HepG2 (cell line): ENCODE measurements around the gene SFTA2. TPM values are rescaled to one million over a fixed set of nuclear protein-coding genes. Genes with fewer than 3 reads are reported as not detected.
A peak's percentile ranks its signal among the peaks of the same experiment; 100 is the strongest.

Source experiments
- CC2D1A ChIP-seq: sonication (generic); formaldehyde crosslinking; IDR thresholded peaks from 2 replicates; pipeline ENCODE4 v1.8.1; 2023; ENCODE audit warnings: mild to moderate bottlenecking, missing genetic modification reagents
- CCDC6 ChIP-seq: sonication (generic); formaldehyde crosslinking; IDR thresholded peaks from 2 replicates; pipeline ENCODE4 v1.8.1; 2022; ENCODE audit warnings: mild to moderate bottlenecking, missing genetic modification reagents, moderate library complexity
- CEBPG ChIP-seq: IDR thresholded peaks from 2 replicates; pipeline ENCODE4 v1.6.1; 2016
- FIP1L1 ChIP-seq: fragments of 200-400 bp; formaldehyde crosslinking; IDR thresholded peaks from 2 replicates; pipeline ENCODE4 v1.6.1; 2018; ENCODE audit warnings: low read depth, mild to moderate bottlenecking, low read length, moderate library complexity, borderline replicate concordance; ENCODE audit not compliant: insufficient read depth
- GPN1 ChIP-seq: sonication (generic); formaldehyde crosslinking; IDR thresholded peaks from 2 replicates; pipeline ENCODE4 v1.5.1; 2020; ENCODE audit warnings: missing genetic modification reagents, borderline replicate concordance
- HNF1A ChIP-seq, 2 experiments: sonication (generic) in 1 of 2; formaldehyde crosslinking in 1 of 2; IDR thresholded peaks; 2 replicates each; pipeline versions ENCODE4 v1.4.0 to v1.6.1; 2016 to 2020; ENCODE audit warnings: borderline replicate concordance in 1 of 2, low read depth in 1 of 2, mild to moderate bottlenecking in 1 of 2, missing genetic modification reagents in 1 of 2
- SAP130 ChIP-seq: IDR thresholded peaks from 2 replicates; pipeline ENCODE4 v1.6.1; 2016; ENCODE audit warnings: low read depth
- TCF12 ChIP-seq, 2 experiments: fragments of 450-650 bp in 1 of 2; sonication (generic) in 1 of 2; formaldehyde crosslinking in 1 of 2; IDR thresholded peaks; 2 replicates each; pipeline versions ENCODE4 v1.6.1 to v1.8.0; 2017 to 2022; ENCODE audit warnings: antibody characterized with exemption in 1 of 2, mild to moderate bottlenecking in 1 of 2, missing genetic modification reagents in 1 of 2, moderate library complexity in 1 of 2
- TP53 ChIP-seq: sonication (generic); formaldehyde crosslinking; conservative IDR thresholded peaks from 2 replicates; pipeline ENCODE4 v1.4.0; 2020; ENCODE audit warnings: missing genetic modification reagents
- ZKSCAN5 ChIP-seq: sonication (generic); formaldehyde crosslinking; IDR thresholded peaks from 2 replicates; pipeline ENCODE4 v1.5.1; 2020; ENCODE audit warnings: mild to moderate bottlenecking, missing genetic modification reagents
- ZSCAN29 ChIP-seq: sonication (generic); formaldehyde crosslinking; conservative IDR thresholded peaks from 2 replicates; pipeline ENCODE4 v1.4.0; 2020; ENCODE audit warnings: mild to moderate bottlenecking, missing genetic modification reagents
- polyA plus RNA-seq, 8 experiments: library from polyadenylated mRNA; depleted of rRNA in 3 of 8; stranded (reverse) in 7 of 8; unstranded in 1 of 8; fragments of >200 nt; fragmentation: Illumina TruSeq in 4 of 8; extraction: Trizol in 4 of 8; gene quantifications; 2 replicates each; pipeline versions ENCODE4 v1.2.1 to v1.2.3, GENCODE V29; 2011 to 2016; ENCODE audit warnings: low read depth in 4 of 8, missing spikeins in 1 of 8, mixed read lengths in 1 of 8; ENCODE audit not compliant: insufficient read depth in 1 of 8
- total RNA-seq, 5 experiments: library from RNA; depleted of rRNA; stranded (reverse); fragments of >200 nt; fragmentation: Illumina TruSeq; extraction: Trizol; gene quantifications; 2 replicates each; pipeline ENCODE4 v1.2.3, GENCODE V29; 2016; ENCODE audit warnings: low read depth in 1 of 5
- TF ChIP-seq, protein P1 (sequence below): sonication (generic); formaldehyde crosslinking; IDR thresholded peaks from 2 replicates; pipeline ENCODE4 v1.5.0; 2020; ENCODE audit warnings: mild to moderate bottlenecking, missing genetic modification reagents, borderline replicate concordance
- TF ChIP-seq, protein P2 (sequence below): sonication (generic); formaldehyde crosslinking; conservative IDR thresholded peaks from 2 replicates; pipeline ENCODE4 v1.8.1; 2023; ENCODE audit warnings: missing genetic modification reagents

The SFTA2 gene
- total and polyA plus RNA-seq, 2 of the 13 experiments (the other 11 are each of a cell fraction or from before 2014, with no cell fraction given): not detected

GRCh38 chr6:30907758-30908591 is 24.0 kb downstream of the SFTA2 start, which contains the start of gene GTF2H4 (continued):
- TF ChIP-seq, protein P1, sequence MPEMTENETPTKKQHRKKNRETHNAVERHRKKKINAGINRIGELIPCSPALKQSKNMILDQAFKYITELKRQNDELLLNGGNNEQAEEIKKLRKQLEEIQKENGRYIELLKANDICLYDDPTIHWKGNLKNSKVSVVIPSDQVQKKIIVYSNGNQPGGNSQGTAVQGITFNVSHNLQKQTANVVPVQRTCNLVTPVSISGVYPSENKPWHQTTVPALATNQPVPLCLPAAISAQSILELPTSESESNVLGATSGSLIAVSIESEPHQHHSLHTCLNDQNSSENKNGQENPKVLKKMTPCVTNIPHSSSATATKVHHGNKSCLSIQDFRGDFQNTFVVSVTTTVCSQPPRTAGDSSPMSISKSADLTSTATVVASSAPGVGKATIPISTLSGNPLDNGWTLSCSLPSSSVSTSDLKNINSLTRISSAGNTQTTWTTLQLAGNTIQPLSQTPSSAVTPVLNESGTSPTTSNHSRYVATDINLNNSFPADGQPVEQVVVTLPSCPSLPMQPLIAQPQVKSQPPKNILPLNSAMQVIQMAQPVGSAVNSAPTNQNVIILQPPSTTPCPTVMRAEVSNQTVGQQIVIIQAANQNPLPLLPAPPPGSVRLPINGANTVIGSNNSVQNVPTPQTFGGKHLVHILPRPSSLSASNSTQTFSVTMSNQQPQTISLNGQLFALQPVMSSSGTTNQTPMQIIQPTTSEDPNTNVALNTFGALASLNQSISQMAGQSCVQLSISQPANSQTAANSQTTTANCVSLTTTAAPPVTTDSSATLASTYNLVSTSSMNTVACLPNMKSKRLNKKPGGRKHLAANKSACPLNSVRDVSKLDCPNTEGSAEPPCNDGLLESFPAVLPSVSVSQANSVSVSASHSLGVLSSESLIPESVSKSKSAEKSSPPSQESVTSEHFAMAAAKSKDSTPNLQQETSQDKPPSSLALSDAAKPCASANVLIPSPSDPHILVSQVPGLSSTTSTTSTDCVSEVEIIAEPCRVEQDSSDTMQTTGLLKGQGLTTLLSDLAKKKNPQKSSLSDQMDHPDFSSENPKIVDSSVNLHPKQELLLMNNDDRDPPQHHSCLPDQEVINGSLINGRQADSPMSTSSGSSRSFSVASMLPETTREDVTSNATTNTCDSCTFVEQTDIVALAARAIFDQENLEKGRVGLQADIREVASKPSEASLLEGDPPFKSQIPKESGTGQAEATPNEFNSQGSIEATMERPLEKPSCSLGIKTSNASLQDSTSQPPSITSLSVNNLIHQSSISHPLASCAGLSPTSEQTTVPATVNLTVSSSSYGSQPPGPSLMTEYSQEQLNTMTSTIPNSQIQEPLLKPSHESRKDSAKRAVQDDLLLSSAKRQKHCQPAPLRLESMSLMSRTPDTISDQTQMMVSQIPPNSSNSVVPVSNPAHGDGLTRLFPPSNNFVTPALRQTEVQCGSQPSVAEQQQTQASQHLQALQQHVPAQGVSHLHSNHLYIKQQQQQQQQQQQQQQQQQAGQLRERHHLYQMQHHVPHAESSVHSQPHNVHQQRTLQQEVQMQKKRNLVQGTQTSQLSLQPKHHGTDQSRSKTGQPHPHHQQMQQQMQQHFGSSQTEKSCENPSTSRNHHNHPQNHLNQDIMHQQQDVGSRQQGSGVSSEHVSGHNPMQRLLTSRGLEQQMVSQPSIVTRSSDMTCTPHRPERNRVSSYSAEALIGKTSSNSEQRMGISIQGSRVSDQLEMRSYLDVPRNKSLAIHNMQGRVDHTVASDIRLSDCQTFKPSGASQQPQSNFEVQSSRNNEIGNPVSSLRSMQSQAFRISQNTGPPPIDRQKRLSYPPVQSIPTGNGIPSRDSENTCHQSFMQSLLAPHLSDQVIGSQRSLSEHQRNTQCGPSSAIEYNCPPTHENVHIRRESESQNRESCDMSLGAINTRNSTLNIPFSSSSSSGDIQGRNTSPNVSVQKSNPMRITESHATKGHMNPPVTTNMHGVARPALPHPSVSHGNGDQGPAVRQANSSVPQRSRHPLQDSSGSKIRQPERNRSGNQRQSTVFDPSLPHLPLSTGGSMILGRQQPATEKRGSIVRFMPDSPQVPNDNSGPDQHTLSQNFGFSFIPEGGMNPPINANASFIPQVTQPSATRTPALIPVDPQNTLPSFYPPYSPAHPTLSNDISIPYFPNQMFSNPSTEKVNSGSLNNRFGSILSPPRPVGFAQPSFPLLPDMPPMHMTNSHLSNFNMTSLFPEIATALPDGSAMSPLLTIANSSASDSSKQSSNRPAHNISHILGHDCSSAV: no peak; the same call in 1 of the 2 replicates
- TF ChIP-seq ZKSCAN5 (peak; percentile 99), TCF12 (IDR thresholded peaks at IDR 0.05) (no peak), TCF12 (CRISPR knock-in tag; IDR thresholded peaks at IDR 0.05) (peak; percentile 15; the same call in 1 of the 2 replicates), CC2D1A (CRISPR knock-in tag) (no peak), CCDC6 (peak; percentile 57), CEBPG (CRISPR knock-in tag) (0 out of 2 replicates have a peak, but pooled peaks have one; percentile 40), SAP130 (CRISPR knock-in tag) (peak; percentile 96), HNF1A (IDR thresholded peaks at IDR 0.05; ENCODE audit: low read depth) (peak; percentile 12), HNF1A (CRISPR knock-in tag; IDR thresholded peaks at IDR 0.05; ENCODE audit: borderline replicate concordance) (peak; percentile 88), ZSCAN29 (peak; percentile 67; the same call in 1 of the 2 replicates), FIP1L1 (0 out of 2 replicates have a peak, but pooled peaks have one; percentile 36), TP53 (CRISPR knock-in tag) (no peak), GPN1 (CRISPR knock-in tag) (no peak)
- TF ChIP-seq, protein P2, sequence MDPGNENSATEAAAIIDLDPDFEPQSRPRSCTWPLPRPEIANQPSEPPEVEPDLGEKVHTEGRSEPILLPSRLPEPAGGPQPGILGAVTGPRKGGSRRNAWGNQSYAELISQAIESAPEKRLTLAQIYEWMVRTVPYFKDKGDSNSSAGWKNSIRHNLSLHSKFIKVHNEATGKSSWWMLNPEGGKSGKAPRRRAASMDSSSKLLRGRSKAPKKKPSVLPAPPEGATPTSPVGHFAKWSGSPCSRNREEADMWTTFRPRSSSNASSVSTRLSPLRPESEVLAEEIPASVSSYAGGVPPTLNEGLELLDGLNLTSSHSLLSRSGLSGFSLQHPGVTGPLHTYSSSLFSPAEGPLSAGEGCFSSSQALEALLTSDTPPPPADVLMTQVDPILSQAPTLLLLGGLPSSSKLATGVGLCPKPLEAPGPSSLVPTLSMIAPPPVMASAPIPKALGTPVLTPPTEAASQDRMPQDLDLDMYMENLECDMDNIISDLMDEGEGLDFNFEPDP (CRISPR knock-in tag): no peak
